Measurements from ENCODE around the gene DQX1. TPM values are rescaled to one million over a fixed set of nuclear protein-coding genes. Genes with fewer than 3 reads are reported as not detected.

Gene DQX1
- total and polyA plus RNA-seq, 9 of the 15 experiments (the other 6 are each of a cell fraction or from before 2014, with no cell fraction given) = 0.04 to 0.38 (median 0.18) TPM; not detected in 1

- TF ChIP-seq MBD1 (CRISPR knock-in tag; IDR thresholded peaks at IDR 0.05) = no peak
- TF ChIP-seq CAMTA2 (CRISPR knock-in tag; conservative IDR thresholded peaks at IDR 0.05) = no peak
- TF ChIP-seq NFXL1 (CRISPR knock-in tag; IDR thresholded peaks at IDR 0.05) = no peak
- TF ChIP-seq TCF3 (CRISPR knock-in tag; IDR thresholded peaks at IDR 0.05) = no peak; the same call in 1 of the 2 replicates
- peak; percentile 36 for TF ChIP-seq ZNF592 (IDR thresholded peaks at IDR 0.05)
- TF ChIP-seq ZNF121 (CRISPR knock-in tag; conservative IDR thresholded peaks at IDR 0.05) = no peak
- no peak; the same call in 1 of the 2 replicates for TF ChIP-seq GATAD2A (IDR thresholded peaks at IDR 0.05)
- TF ChIP-seq NCOR1 (IDR thresholded peaks at IDR 0.05) = no peak
- TF ChIP-seq PHF8 (IDR thresholded peaks at IDR 0.05; ENCODE audit: borderline replicate concordance, low read length) = peak; percentile 66; the same call in 1 of the 2 replicates
- TF ChIP-seq GABPB1 (CRISPR knock-in tag; IDR thresholded peaks at IDR 0.05) = peak; percentile 43
- TF ChIP-seq GTF2A2 (tag; IDR thresholded peaks at IDR 0.05) = no peak
- TF ChIP-seq ZNF766 (CRISPR knock-in tag; conservative IDR thresholded peaks at IDR 0.05) = no peak; the same call in 1 of the 2 replicates
- TF ChIP-seq NRF1 (conservative IDR thresholded peaks at IDR 0.05 in 1 of 2, IDR thresholded peaks at IDR 0.05 in 1 of 2) = peak; percentile 56 to 65
- TF ChIP-seq TFE3 (CRISPR knock-in tag; IDR thresholded peaks at IDR 0.05) = peak; percentile 92
- TF ChIP-seq FOS (IDR thresholded peaks at IDR 0.05; ENCODE audit: extremely low read depth, insufficient read length) = peak; percentile 44
- TF ChIP-seq CBFB (CRISPR knock-in tag; IDR thresholded peaks at IDR 0.05) = 0 out of 2 replicates have a peak, but pooled peaks have one; percentile 35
- TF ChIP-seq ZNF445 (CRISPR knock-in tag; IDR thresholded peaks at IDR 0.05; ENCODE audit: low read depth) = no peak
- no peak for TF ChIP-seq ZNF324 (CRISPR knock-in tag; IDR thresholded peaks at IDR 0.05)
- TF ChIP-seq SETDB1 (IDR thresholded peaks at IDR 0.05; ENCODE audit: low read length) = no peak
- no peak for TF ChIP-seq ZNF174 (CRISPR knock-in tag; IDR thresholded peaks at IDR 0.05)
- TF ChIP-seq ILK (tag; IDR thresholded peaks at IDR 0.05; ENCODE audit: borderline replicate concordance, low read depth) = no peak
- TF ChIP-seq TCFL5 (CRISPR knock-in tag; conservative IDR thresholded peaks at IDR 0.05) = no peak
Observed at GRCh38 chr2:74502720-74503505, 23.1 kb downstream of the DQX1 start (continued).

All from K562 (cell line).